ENCODE measurements around the gene RBM38. TPM values are rescaled to one million over a fixed set of nuclear protein-coding genes. Genes with fewer than 3 reads are reported as not detected.

Gene RBM38
- total and polyA plus RNA-seq, 5 experiments from 2014 or later, result 48.9 to 153 (median 117) TPM

- Mint-ChIP-seq H3K27me3 (no peaks in the 10 kb centered on the region), H3K9me3 (no peaks in the 10 kb centered on the region), H3K27ac (no peak overlapping the region), H3K4me1 (peaks cover 0 to 18% (median 6%) of the 10 kb centered on the region in 4 donors), H3K36me3 (no peaks in the 10 kb centered on the region), H3K4me3 (no peak overlapping the region)
- DNase-seq, result no peak
- POLR2A ChIA-PET, result interaction anchor here (1.0 to 1.3 kb wide), 2 partner anchors 60 to 169 kb away, joined by 3 read pairs; no protein-coding TSS in a partner anchor
- no peak for ATAC-seq
Observed at GRCh38 chr20:57458400-57459160, 67.4 kb downstream of the RBM38 start.

Other genes starting within 250 kb of the RBM38 start
- not detected for gene BMP7, start 124.8 kb upstream of the RBM38 start, total RNA-seq
- not detected for gene BMP7, start 124.8 kb upstream of the RBM38 start, polyA plus RNA-seq
- not detected for gene SPO11, start 61.6 kb upstream of the RBM38 start, total RNA-seq
- not detected for gene SPO11, start 61.6 kb upstream of the RBM38 start, polyA plus RNA-seq
- 10 to 100 TPM; 30.9 to 34.0 TPM for gene RAE1, start 40.1 kb upstream of the RBM38 start, total RNA-seq
- 10 to 100 TPM; 35.5 to 54.4 (median 37.0) TPM for gene RAE1, start 40.1 kb upstream of the RBM38 start, polyA plus RNA-seq
- gene CTCFL, start 133.7 kb downstream of the RBM38 start, total RNA-seq, result not detected
- not detected for gene CTCFL, start 133.7 kb downstream of the RBM38 start, polyA plus RNA-seq
- gene PCK1, start 169.7 kb downstream of the RBM38 start, total RNA-seq, result not detected
- gene PCK1, start 169.7 kb downstream of the RBM38 start, polyA plus RNA-seq, result not detected
- gene ZBP1, start 229.0 kb downstream of the RBM38 start, total RNA-seq, result 10 to 100 TPM; 10.2 to 10.5 TPM
- gene ZBP1, start 229.0 kb downstream of the RBM38 start, polyA plus RNA-seq, result 10 to 100 TPM in 1 of 3 donors, 1 to 10 TPM in 2; 6.2 to 10.9 (median 6.4) TPM